GM12892 (cell line): ENCODE data around the gene TNFRSF6B.
"Not testable (repeated sequence)": the region's sequence is repeated elsewhere in the genome, so short reads cannot be mapped to it uniquely, and the experiment has no call there.

ENCODE experiments used
- DNase-seq: peaks from one replicate; pipeline ENCODE4 v3.0.0; 2011; ENCODE audit not compliant: insufficient read length
- FAIRE-seq: peaks from 2 replicates; lab custom pipeline; 2011; peaks lifted over from hg19 to GRCh38; lab: Jason Lieb, UNC
- POLR2A ChIP-seq: IDR thresholded peaks from 2 replicates; pipeline ENCODE4 v1.6.1; 2011; ENCODE audit warnings: low read depth, low read length, control low read depth
- POLR2AphosphoS5 ChIP-seq: IDR thresholded peaks from 2 replicates; pipeline ENCODE4 v1.6.1; 2011; ENCODE audit warnings: low read depth, low read length, control low read depth
- TAF1 ChIP-seq: IDR thresholded peaks from 2 replicates; pipeline ENCODE4 v1.6.1; 2011; ENCODE audit warnings: low read depth, mild to moderate bottlenecking, control low read depth, low read length, borderline replicate concordance

The TNFRSF6B gene

DNA sequence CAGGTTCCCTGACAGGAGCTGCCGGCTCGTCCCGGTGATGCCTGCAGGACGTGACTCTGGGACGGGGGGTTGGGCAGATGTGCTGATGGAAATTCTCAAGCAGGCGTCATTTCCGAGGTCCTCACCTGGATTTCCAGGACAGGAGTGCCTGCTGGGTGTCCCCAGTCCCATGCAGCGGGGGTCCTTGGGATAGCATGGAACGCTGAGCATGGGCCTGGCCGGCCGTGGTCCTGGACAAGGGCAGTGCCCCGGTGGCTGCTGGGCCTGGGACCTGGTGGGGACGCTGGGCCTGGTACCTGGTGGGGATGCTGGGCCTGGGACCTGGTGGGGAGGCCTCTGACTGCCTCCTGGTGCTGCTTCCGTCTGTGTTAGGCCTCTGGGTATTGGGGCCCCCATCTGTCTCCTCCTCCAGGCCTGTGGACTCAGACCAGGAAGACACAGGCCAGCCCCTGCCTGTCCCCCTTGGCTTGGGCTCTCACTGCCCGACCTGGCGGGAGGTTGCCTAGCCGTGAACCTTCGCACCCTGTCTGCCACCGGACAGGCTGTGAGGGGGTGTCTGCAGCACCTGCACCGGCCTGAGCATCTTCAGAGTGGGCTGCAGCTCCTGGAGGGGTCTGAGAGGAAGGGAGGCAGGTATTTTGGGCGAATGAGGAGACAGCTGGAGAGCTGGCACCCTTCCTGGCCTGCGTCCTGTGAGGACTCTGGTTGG is 32.2 kb upstream of the TNFRSF6B start:
- DNase-seq (no peak), FAIRE-seq (no peak)
- no peak for TF ChIP-seq POLR2A

GRCh38 chr20:63664861-63665594 is 31.4 kb upstream of the TNFRSF6B start:
- TF ChIP-seq POLR2A (no peak), POLR2AphosphoS5 (no peak), TAF1 (no peak)
- DNase-seq (no peak), FAIRE-seq (no peak)

DNA sequence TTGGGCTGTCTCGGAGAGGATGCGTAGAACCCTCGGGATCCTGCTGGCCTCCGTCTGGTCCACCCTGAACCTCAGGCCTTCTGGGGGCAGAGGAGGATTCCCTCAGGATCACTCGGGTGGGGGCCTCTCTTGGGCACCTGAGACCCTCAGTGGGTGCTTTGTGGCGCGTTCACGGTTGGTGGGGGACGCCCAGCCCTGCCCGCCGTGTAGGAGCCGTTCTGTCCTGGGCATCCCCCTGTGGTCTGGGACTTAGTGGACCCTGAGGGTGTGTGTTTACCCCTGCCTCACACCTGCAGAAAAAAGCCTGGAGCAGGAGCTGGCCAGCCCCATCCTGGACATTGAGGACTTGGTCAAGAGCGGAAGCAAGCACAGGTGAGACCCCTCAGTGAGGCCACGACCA is 30.7 kb upstream of the TNFRSF6B start:
- no peak for FAIRE-seq

DNA sequence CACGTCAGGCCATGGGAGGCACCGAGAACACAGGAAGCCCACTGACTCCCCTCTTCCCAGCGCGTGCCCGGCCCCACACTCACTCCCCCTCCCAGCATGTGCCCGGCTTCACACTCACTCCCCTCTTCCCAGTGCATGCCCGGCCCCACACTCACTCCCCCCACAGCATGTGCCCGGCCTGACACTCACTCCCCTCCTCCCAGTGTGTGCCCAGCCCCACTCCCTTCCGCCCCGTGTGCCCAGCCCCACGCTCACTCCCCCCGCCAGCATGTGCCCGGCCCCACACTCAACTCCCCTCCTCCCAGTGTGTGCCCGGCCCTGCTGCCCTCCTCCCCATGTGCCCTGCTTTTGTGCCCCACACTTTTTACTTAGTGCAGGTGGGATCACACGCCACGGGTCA is 28.6 kb upstream of the TNFRSF6B start:
- TF ChIP-seq TAF1 = no peak
- no peak for FAIRE-seq
- no peak for DNase-seq

More for the DNA sequence above, 30.7 kb upstream of the TNFRSF6B start:
- DNase-seq = no peak
- TF ChIP-seq POLR2AphosphoS5 (no peak), TAF1 (no peak), POLR2A (no peak)

- DNase-seq (no peak), FAIRE-seq (no peak)
- TF ChIP-seq POLR2A = no peak
Measured at GRCh38 chr20:63668351-63668750, 28.1 kb upstream of the TNFRSF6B start.

DNA sequence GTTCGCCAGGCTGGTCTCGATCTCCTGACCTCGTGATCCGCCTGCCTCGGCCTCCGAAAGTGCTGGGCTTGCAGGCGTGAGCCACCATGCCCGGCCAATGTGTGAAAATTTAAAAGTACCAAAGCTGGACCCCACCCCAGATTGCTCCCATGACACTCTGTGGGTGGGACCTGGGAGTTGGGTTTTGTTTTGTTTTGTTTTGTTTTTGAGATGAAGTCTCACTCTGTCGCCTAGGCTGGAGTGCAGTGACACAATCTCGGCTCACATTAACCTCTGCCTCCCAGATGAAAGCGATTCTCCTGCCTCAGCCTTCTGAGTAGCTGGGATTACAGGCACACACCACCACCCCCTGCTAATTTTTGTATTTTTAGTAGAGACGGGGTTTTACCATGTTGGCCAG is 24.8 kb upstream of the TNFRSF6B start:
- not testable (repeated sequence) for DNase-seq, FAIRE-seq

GRCh38 chr20:63672666-63673065 is 23.8 kb upstream of the TNFRSF6B start:
- DNase-seq = no peak
- no peak for FAIRE-seq
- no peak for TF ChIP-seq POLR2A
- TF ChIP-seq TAF1 = no peak
- no peak for TF ChIP-seq POLR2AphosphoS5

- no peak for TF ChIP-seq TAF1
- no peak for TF ChIP-seq POLR2AphosphoS5
- TF ChIP-seq POLR2A = no peak
- no peak for FAIRE-seq
- DNase-seq = no peak
Measured at GRCh38 chr20:63673951-63674350, 22.5 kb upstream of the TNFRSF6B start.

DNA sequence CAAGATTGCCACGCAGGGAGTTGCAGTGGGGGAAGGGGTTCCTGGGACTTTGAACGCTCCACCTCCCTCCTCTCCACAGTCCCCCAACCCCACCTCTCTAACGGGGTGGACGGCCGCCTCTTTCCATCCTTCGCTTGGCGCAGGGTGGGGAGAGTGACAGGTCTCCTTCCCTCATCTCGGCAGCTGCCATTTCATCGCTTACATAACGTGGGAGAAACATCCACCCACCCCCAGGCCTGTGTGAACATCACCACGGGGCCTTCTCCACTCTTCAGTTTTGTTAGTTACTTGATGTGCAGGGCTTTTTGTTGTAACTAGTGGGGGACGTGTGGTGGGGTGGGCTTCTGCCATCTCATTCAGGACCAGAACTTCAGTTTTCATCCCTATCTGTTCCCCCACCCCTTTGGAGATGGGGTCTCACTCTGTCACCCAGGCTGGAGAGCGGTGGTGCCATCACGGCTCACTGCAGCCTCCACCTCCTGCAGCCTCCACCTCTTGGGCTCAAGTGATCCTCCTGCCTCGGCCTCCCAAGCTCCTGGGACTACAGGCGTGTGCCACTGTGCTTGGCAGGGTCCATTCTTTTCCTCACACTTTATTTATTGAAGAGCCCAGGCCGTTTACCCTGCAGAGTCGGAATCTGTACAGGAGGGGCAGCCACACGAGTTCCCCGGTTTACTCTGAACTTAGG is 20.6 kb upstream of the TNFRSF6B start:
- no peak for FAIRE-seq
- no peak for DNase-seq
- TF ChIP-seq POLR2AphosphoS5 = no peak
- no peak for TF ChIP-seq POLR2A
- TF ChIP-seq TAF1 = no peak

- no peak for FAIRE-seq
- no peak for DNase-seq
- TF ChIP-seq TAF1 (no peak), POLR2AphosphoS5 (no peak), POLR2A (no peak)
Measured at GRCh38 chr20:63678071-63678470, 18.4 kb upstream of the TNFRSF6B start.

DNA sequence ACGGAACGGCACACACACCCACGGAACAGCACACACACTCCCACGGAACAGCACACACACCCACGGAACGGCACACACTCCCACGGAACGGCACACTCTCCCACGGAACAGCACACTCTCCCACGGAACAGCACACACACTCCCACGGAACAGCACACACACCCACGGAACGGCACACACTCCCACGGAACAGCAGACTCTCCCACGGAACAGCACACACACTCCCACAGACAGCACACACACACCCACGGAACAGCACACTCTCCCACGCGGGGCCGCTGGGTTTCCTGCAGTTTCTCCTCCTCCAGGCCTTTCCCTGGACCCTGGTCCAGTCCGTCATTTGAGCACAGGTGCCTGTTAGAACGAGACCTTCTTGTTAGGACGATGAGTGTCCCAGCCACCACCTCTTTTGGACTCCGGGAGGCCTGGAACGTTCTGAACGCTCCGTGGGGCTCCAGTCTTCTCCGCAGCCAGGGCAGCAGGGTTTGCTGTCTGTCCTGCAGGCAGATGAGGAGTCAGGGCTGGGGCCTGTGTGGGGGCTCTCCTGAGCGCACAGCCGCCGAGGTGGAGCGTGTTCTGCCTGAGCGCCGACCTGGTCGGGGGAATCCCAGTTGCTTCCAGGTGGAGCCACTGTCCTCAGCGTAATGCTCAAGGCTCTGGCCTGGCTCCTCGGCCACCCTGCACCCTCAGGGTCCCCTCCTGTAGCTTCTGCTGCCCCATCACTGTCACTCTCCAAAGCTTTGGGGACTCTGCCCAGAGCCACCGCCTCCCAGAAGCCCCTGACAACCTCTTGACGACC is 17.6 kb upstream of the TNFRSF6B start:
- DNase-seq = no peak
- no peak for FAIRE-seq
- TF ChIP-seq POLR2AphosphoS5 (no peak), TAF1 (no peak), POLR2A (no peak)

GRCh38 chr20:63679799-63680305 is 16.6 kb upstream of the TNFRSF6B start:
- no peak for FAIRE-seq
- TF ChIP-seq POLR2A (no peak), TAF1 (no peak), POLR2AphosphoS5 (no peak)
- DNase-seq = no peak
